HepG2 (cell line): ENCODE data around the gene POLA2. TPM values are rescaled to one million over a fixed set of nuclear protein-coding genes. Genes with fewer than 3 reads are reported as not detected.

Experiments
- DNMT1 ChIP-seq: sonication (generic); formaldehyde crosslinking; IDR thresholded peaks from 2 replicates; pipeline ENCODE4 v1.5.1; 2020; ENCODE audit warnings: mild to moderate bottlenecking, missing genetic modification reagents
- FLYWCH1 ChIP-seq: sonication (generic); formaldehyde crosslinking; IDR thresholded peaks from 2 replicates; pipeline ENCODE4 v1.8.1; 2023; ENCODE audit warnings: mild to moderate bottlenecking, missing genetic modification reagents
- KAT2B ChIP-seq: fragments of 150-350 bp; IDR thresholded peaks from 2 replicates; pipeline ENCODE4 v1.6.1; 2014; ENCODE audit warnings: low read depth, low read length, borderline replicate concordance
- MED8 ChIP-seq: sonication (generic); formaldehyde crosslinking; IDR thresholded peaks from 2 replicates; pipeline ENCODE4 v1.8.1; 2023; ENCODE audit warnings: mild to moderate bottlenecking, missing genetic modification reagents; ENCODE audit not compliant: insufficient replicate concordance
- MEIS1 ChIP-seq: sonication (generic); formaldehyde crosslinking; IDR thresholded peaks from 2 replicates; pipeline ENCODE4 v1.9.0; 2021; ENCODE audit warnings: mild to moderate bottlenecking, missing genetic modification reagents, moderate library complexity, borderline replicate concordance
- MIXL1 ChIP-seq: IDR thresholded peaks from 2 replicates; pipeline ENCODE4 v1.6.1; 2016
- NFIB ChIP-seq: sonication (generic); formaldehyde crosslinking; IDR thresholded peaks from 2 replicates; pipeline ENCODE4 v1.9.0; 2021; ENCODE audit warnings: missing genetic modification reagents, mild to moderate bottlenecking, borderline replicate concordance
- RBAK ChIP-seq: sonication (generic); formaldehyde crosslinking; IDR thresholded peaks from 2 replicates; pipeline ENCODE4 v1.5.1; 2020; ENCODE audit warnings: mild to moderate bottlenecking, missing genetic modification reagents
- RFX1 ChIP-seq: fragments of 450-650 bp; IDR thresholded peaks from 2 replicates; pipeline ENCODE4 v1.6.1; 2017
- SMAD1 ChIP-seq: sonication (generic); formaldehyde crosslinking; IDR thresholded peaks from 2 replicates; pipeline ENCODE4 v1.4.0; 2020; ENCODE audit warnings: missing genetic modification reagents, low read depth, mild to moderate bottlenecking, borderline replicate concordance
- STAG1 ChIP-seq: sonication (generic); formaldehyde crosslinking; IDR thresholded peaks from 2 replicates; pipeline ENCODE4 v1.4.0; 2020; ENCODE audit warnings: missing genetic modification reagents
- STAT5B ChIP-seq: sonication (generic); formaldehyde crosslinking; IDR thresholded peaks from 2 replicates; pipeline ENCODE4 v1.4.0; 2020; ENCODE audit warnings: missing genetic modification reagents
- SUZ12 ChIP-seq: fragments of 150-350 bp; IDR thresholded peaks from 2 replicates; pipeline ENCODE4 v1.6.1; 2014; ENCODE audit warnings: low read depth, low read length
- TEAD2 ChIP-seq: sonication (generic); formaldehyde crosslinking; IDR thresholded peaks from 2 replicates; pipeline ENCODE4 v1.9.0; 2021; ENCODE audit warnings: missing genetic modification reagents
- ZNF430 ChIP-seq: sonication (generic); formaldehyde crosslinking; IDR thresholded peaks from 2 replicates; pipeline ENCODE4 v1.9.0; 2021; ENCODE audit warnings: mild to moderate bottlenecking, missing genetic modification reagents
- ZNF629 ChIP-seq: sonication (generic); formaldehyde crosslinking; conservative IDR thresholded peaks from 2 replicates; pipeline ENCODE4 v1.5.0; 2020; ENCODE audit warnings: missing genetic modification reagents
- ZNF749 ChIP-seq: sonication (generic); formaldehyde crosslinking; IDR thresholded peaks from 2 replicates; pipeline ENCODE4 v1.8.0; 2022; ENCODE audit warnings: mild to moderate bottlenecking, missing genetic modification reagents, moderate library complexity, borderline replicate concordance
- polyA plus RNA-seq, 8 experiments: library from polyadenylated mRNA; depleted of rRNA in 3 of 8; stranded (reverse) in 7 of 8; unstranded in 1 of 8; fragments of >200 nt; fragmentation: Illumina TruSeq in 4 of 8; extraction: Trizol in 4 of 8; gene quantifications; 2 replicates each; pipeline versions ENCODE4 v1.2.1 to v1.2.3, GENCODE V29; 2011 to 2016; ENCODE audit warnings: low read depth in 4 of 8, missing spikeins in 1 of 8, mixed read lengths in 1 of 8; ENCODE audit not compliant: insufficient read depth in 1 of 8
- total RNA-seq, 5 experiments: library from RNA; depleted of rRNA; stranded (reverse); fragments of >200 nt; fragmentation: Illumina TruSeq; extraction: Trizol; gene quantifications; 2 replicates each; pipeline ENCODE4 v1.2.3, GENCODE V29; 2016; ENCODE audit warnings: low read depth in 1 of 5
- TF ChIP-seq, protein P1 (sequence below): sonication (generic); formaldehyde crosslinking; IDR thresholded peaks from 2 replicates; pipeline ENCODE4 v1.4.0; 2020; ENCODE audit warnings: mild to moderate bottlenecking, missing genetic modification reagents
- TF ChIP-seq, protein P2 (sequence below): sonication (generic); formaldehyde crosslinking; IDR thresholded peaks from 2 replicates; pipeline ENCODE4 v1.4.0; 2020; ENCODE audit warnings: missing genetic modification reagents, borderline replicate concordance
- TF ChIP-seq, protein P3 (sequence below), 2 experiments: sonication (generic) in 1 of 2; formaldehyde crosslinking in 1 of 2; IDR thresholded peaks; 2 replicates each; pipeline versions ENCODE4 v1.5.1 to v1.6.1; 2011 to 2020; ENCODE audit warnings: borderline replicate concordance in 1 of 2, low read depth in 1 of 2, low read length in 1 of 2, mild to moderate bottlenecking in 1 of 2, missing genetic modification reagents in 1 of 2, moderate library complexity in 1 of 2
- TF ChIP-seq, protein P4 (sequence below): sonication (generic); formaldehyde crosslinking; IDR thresholded peaks from 2 replicates; pipeline ENCODE4 v1.9.0; 2021; ENCODE audit warnings: missing genetic modification reagents, borderline replicate concordance
- TF ChIP-seq, protein P5 (sequence below): sonication (generic); formaldehyde crosslinking; IDR thresholded peaks from 2 replicates; pipeline ENCODE4 v1.5.0; 2020; ENCODE audit warnings: missing genetic modification reagents

Gene POLA2
- total and polyA plus RNA-seq, 2 of the 13 experiments (the other 11 are each of a cell fraction or from before 2014, with no cell fraction given), result 9.7 to 15.6 TPM

DNA sequence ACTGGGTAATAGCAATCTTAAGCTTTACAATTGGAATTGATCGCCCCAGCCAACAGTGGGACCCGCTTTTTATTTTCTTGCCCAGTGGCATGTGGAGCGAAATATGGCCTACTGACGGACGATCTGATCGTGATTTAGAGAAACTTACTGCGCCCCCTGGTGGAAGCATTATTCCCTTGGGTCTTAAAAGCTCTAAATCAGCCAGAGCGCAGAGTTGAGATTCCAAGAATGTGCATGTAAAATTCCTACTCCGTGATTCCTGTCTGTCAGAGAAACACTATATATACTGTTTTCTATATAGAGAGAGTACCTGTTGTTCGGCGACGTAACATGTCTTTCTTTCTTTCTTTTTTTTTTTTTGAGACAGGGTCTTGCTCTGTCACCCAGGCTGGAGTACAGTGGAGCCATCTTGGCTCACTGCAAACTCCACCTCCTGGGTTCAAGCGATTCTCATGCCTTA is 68.2 kb downstream of the POLA2 start (continued):
- TF ChIP-seq, protein P1, sequence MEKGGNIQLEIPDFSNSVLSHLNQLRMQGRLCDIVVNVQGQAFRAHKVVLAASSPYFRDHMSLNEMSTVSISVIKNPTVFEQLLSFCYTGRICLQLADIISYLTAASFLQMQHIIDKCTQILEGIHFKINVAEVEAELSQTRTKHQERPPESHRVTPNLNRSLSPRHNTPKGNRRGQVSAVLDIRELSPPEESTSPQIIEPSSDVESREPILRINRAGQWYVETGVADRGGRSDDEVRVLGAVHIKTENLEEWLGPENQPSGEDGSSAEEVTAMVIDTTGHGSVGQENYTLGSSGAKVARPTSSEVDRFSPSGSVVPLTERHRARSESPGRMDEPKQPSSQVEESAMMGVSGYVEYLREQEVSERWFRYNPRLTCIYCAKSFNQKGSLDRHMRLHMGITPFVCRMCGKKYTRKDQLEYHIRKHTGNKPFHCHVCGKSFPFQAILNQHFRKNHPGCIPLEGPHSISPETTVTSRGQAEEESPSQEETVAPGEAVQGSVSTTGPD (CRISPR knock-in tag), result no peak
- TF ChIP-seq RFX1 (no peak), TEAD2 (no peak), DNMT1 (CRISPR knock-in tag) (no peak), STAT5B (no peak), ZNF629 (CRISPR knock-in tag) (no peak), SUZ12 (no peak), MEIS1 (CRISPR knock-in tag) (no peak), ZNF749 (no peak), FLYWCH1 (CRISPR knock-in tag) (no peak), MIXL1 (CRISPR knock-in tag) (no peak), MED8 (CRISPR knock-in tag) (no peak), STAG1 (CRISPR knock-in tag) (peak; percentile 78), NFIB (CRISPR knock-in tag) (no peak), ZNF430 (CRISPR knock-in tag) (no peak), RBAK (CRISPR knock-in tag) (no peak), SMAD1 (CRISPR knock-in tag) (no peak), KAT2B (no peak)
- TF ChIP-seq, protein P2, sequence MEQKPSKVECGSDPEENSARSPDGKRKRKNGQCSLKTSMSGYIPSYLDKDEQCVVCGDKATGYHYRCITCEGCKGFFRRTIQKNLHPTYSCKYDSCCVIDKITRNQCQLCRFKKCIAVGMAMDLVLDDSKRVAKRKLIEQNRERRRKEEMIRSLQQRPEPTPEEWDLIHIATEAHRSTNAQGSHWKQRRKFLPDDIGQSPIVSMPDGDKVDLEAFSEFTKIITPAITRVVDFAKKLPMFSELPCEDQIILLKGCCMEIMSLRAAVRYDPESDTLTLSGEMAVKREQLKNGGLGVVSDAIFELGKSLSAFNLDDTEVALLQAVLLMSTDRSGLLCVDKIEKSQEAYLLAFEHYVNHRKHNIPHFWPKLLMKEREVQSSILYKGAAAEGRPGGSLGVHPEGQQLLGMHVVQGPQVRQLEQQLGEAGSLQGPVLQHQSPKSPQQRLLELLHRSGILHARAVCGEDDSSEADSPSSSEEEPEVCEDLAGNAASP, result 0 out of 2 replicates have a peak, but pooled peaks have one; percentile 30
- TF ChIP-seq, protein P3, sequence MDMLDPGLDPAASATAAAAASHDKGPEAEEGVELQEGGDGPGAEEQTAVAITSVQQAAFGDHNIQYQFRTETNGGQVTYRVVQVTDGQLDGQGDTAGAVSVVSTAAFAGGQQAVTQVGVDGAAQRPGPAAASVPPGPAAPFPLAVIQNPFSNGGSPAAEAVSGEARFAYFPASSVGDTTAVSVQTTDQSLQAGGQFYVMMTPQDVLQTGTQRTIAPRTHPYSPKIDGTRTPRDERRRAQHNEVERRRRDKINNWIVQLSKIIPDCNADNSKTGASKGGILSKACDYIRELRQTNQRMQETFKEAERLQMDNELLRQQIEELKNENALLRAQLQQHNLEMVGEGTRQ (IDR thresholded peaks at IDR 0.05; ENCODE audit: low read depth, low read length), result no peak
- TF ChIP-seq, protein P3 (CRISPR knock-in tag; IDR thresholded peaks at IDR 0.05; ENCODE audit: borderline replicate concordance), result no peak
- TF ChIP-seq, protein P4, sequence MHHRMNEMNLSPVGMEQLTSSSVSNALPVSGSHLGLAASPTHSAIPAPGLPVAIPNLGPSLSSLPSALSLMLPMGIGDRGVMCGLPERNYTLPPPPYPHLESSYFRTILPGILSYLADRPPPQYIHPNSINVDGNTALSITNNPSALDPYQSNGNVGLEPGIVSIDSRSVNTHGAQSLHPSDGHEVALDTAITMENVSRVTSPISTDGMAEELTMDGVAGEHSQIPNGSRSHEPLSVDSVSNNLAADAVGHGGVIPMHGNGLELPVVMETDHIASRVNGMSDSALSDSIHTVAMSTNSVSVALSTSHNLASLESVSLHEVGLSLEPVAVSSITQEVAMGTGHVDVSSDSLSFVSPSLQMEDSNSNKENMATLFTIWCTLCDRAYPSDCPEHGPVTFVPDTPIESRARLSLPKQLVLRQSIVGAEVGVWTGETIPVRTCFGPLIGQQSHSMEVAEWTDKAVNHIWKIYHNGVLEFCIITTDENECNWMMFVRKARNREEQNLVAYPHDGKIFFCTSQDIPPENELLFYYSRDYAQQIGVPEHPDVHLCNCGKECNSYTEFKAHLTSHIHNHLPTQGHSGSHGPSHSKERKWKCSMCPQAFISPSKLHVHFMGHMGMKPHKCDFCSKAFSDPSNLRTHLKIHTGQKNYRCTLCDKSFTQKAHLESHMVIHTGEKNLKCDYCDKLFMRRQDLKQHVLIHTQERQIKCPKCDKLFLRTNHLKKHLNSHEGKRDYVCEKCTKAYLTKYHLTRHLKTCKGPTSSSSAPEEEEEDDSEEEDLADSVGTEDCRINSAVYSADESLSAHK, result no peak
- TF ChIP-seq, protein P5, sequence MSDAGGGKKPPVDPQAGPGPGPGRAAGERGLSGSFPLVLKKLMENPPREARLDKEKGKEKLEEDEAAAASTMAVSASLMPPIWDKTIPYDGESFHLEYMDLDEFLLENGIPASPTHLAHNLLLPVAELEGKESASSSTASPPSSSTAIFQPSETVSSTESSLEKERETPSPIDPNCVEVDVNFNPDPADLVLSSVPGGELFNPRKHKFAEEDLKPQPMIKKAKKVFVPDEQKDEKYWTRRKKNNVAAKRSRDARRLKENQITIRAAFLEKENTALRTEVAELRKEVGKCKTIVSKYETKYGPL (CRISPR knock-in tag), result no peak
